ENCODE measurements around the gene WFDC1.

Gene WFDC1

GRCh38 chr16:84253173-84253572, 41.5 kb upstream of the WFDC1 start:
- Histone ChIP-seq H3K27me3 (ENCODE audit: insufficient read depth, poor library complexity, severe bottlenecking) (peaks cover 6% of the 10 kb centered on the region), H3K4me3 (replicated peaks; ENCODE audit: insufficient read depth, low read length) (no peak overlapping the region), H3K27ac (replicated peaks) (no peak overlapping the region)
- TF ChIP-seq CTCF (IDR thresholded peaks at IDR 0.05; ENCODE audit: insufficient read depth, low read length) = no peak
- no peak for TF ChIP-seq POLR2AphosphoS5 (IDR thresholded peaks at IDR 0.05; ENCODE audit: low read depth)
- TF ChIP-seq SPI1 (IDR thresholded peaks at IDR 0.05; ENCODE audit: borderline replicate concordance, low read depth) = no peak
- TF ChIP-seq, protein P1, sequence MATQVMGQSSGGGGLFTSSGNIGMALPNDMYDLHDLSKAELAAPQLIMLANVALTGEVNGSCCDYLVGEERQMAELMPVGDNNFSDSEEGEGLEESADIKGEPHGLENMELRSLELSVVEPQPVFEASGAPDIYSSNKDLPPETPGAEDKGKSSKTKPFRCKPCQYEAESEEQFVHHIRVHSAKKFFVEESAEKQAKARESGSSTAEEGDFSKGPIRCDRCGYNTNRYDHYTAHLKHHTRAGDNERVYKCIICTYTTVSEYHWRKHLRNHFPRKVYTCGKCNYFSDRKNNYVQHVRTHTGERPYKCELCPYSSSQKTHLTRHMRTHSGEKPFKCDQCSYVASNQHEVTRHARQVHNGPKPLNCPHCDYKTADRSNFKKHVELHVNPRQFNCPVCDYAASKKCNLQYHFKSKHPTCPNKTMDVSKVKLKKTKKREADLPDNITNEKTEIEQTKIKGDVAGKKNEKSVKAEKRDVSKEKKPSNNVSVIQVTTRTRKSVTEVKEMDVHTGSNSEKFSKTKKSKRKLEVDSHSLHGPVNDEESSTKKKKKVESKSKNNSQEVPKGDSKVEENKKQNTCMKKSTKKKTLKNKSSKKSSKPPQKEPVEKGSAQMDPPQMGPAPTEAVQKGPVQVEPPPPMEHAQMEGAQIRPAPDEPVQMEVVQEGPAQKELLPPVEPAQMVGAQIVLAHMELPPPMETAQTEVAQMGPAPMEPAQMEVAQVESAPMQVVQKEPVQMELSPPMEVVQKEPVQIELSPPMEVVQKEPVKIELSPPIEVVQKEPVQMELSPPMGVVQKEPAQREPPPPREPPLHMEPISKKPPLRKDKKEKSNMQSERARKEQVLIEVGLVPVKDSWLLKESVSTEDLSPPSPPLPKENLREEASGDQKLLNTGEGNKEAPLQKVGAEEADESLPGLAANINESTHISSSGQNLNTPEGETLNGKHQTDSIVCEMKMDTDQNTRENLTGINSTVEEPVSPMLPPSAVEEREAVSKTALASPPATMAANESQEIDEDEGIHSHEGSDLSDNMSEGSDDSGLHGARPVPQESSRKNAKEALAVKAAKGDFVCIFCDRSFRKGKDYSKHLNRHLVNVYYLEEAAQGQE (IDR thresholded peaks at IDR 0.05; ENCODE audit: insufficient replicate concordance, low read depth) = no peak
- no peak for TF ChIP-seq GABPA (IDR thresholded peaks at IDR 0.05; ENCODE audit: low read depth)
- DNase-seq (ENCODE audit: low read depth in 1 of 2, low spot score in 1 of 2) = no peak

GRCh38 chr16:84254062-84254461, 40.6 kb upstream of the WFDC1 start:
- H3K27me3 ChIP-seq (ENCODE audit: insufficient read depth, poor library complexity, severe bottlenecking) = peaks cover 6% of the 10 kb centered on the region
- H3K4me3 ChIP-seq (replicated peaks; ENCODE audit: insufficient read depth, low read length) = no peak overlapping the region
- no peak for DNase-seq (ENCODE audit: low read depth in 1 of 2, low spot score in 1 of 2)
- no peak overlapping the region for H3K27ac ChIP-seq (replicated peaks)
- no peak for TF ChIP-seq GABPA (IDR thresholded peaks at IDR 0.05; ENCODE audit: low read depth)

- Histone ChIP-seq H3K4me3 (replicated peaks; ENCODE audit: insufficient read depth, low read length) (no peak overlapping the region), H3K27ac (replicated peaks) (no peak overlapping the region), H3K27me3 (ENCODE audit: insufficient read depth, poor library complexity, severe bottlenecking) (peaks cover 6% of the 10 kb centered on the region)
- DNase-seq (ENCODE audit: low read depth in 1 of 2, low spot score in 1 of 2) = no peak
- TF ChIP-seq SPI1 (IDR thresholded peaks at IDR 0.05; ENCODE audit: borderline replicate concordance, low read depth) (no peak), GABPA (IDR thresholded peaks at IDR 0.05; ENCODE audit: low read depth) (no peak), POLR2AphosphoS5 (IDR thresholded peaks at IDR 0.05; ENCODE audit: low read depth) (no peak), CTCF (IDR thresholded peaks at IDR 0.05; ENCODE audit: insufficient read depth, low read length) (no peak)
- TF ChIP-seq, protein P1 (IDR thresholded peaks at IDR 0.05; ENCODE audit: insufficient replicate concordance, low read depth) = no peak
Measured at GRCh38 chr16:84255050-84255810, 39.4 kb upstream of the WFDC1 start.

GRCh38 chr16:84258266-84258665, 36.4 kb upstream of the WFDC1 start:
- DNase-seq (ENCODE audit: low read depth in 1 of 2, low spot score in 1 of 2) = no peak
- TF ChIP-seq, protein P1 (IDR thresholded peaks at IDR 0.05; ENCODE audit: insufficient replicate concordance, low read depth) = no peak
- no peak for TF ChIP-seq SPI1 (IDR thresholded peaks at IDR 0.05; ENCODE audit: borderline replicate concordance, low read depth)
- TF ChIP-seq GABPA (IDR thresholded peaks at IDR 0.05; ENCODE audit: low read depth) = no peak
- TF ChIP-seq CTCF (IDR thresholded peaks at IDR 0.05; ENCODE audit: insufficient read depth, low read length) = no peak
- TF ChIP-seq POLR2AphosphoS5 (IDR thresholded peaks at IDR 0.05; ENCODE audit: low read depth) = no peak
- Histone ChIP-seq H3K27me3 (ENCODE audit: insufficient read depth, poor library complexity, severe bottlenecking) (peaks cover 6% of the 10 kb centered on the region), H3K27ac (replicated peaks) (no peak overlapping the region), H3K4me3 (replicated peaks; ENCODE audit: insufficient read depth, low read length) (no peak overlapping the region)

Measured in HL-60 (cell line).